Measurements from ENCODE around the gene CD83. TPM values are rescaled to one million over a fixed set of nuclear protein-coding genes. Genes with fewer than 3 reads are reported as not detected.

CD83 gene
- total and polyA plus RNA-seq, 12 donors = 4.0 to 245 (median 8.5) TPM

DNA sequence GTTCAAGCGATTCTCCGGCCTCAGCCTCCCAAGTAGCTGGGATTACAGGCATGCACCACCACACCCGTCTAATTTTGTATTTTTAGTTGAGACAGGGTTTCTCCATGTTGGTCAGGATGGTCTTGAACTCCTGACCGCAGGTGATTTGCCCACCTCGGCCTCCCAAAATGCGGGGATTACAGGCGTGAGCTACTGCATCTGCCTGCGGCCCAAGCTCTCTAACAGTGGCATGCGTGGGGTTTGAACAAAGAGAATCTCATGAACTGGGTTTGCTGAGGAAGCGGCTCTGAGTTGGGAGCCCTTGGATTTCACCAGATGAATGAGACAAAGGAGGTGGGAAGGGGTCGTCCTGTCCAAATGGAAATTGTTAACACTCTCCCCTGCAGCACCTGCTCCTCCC, 33.2 kb upstream of the CD83 start:
- H3K9me3 ChIP-seq (replicated peaks in 1 of 3) = no peaks in the 10 kb centered on the region
- no peaks in the 10 kb centered on the region for H3K36me3 ChIP-seq (replicated peaks in 1 of 2)
- H3K27me3 ChIP-seq = no peaks in the 10 kb centered on the region
- no peaks in the 10 kb centered on the region for H3K4me1 ChIP-seq (replicated peaks in 1 of 2)
- H3K27ac ChIP-seq = no peak overlapping the region
- WGBS, 4 donors = 91 to 94% (median 92%) methylated on average over 8 to 11 of the region's 11 CpGs
- no peak overlapping the region for H3K4me3 ChIP-seq
- no peak for DNase-seq
- intact Hi-C loops (cut with DNase I) = no loop called here
- TF ChIP-seq POLR2A (IDR thresholded peaks at IDR 0.05) = no peak
- TF ChIP-seq, protein P1, sequence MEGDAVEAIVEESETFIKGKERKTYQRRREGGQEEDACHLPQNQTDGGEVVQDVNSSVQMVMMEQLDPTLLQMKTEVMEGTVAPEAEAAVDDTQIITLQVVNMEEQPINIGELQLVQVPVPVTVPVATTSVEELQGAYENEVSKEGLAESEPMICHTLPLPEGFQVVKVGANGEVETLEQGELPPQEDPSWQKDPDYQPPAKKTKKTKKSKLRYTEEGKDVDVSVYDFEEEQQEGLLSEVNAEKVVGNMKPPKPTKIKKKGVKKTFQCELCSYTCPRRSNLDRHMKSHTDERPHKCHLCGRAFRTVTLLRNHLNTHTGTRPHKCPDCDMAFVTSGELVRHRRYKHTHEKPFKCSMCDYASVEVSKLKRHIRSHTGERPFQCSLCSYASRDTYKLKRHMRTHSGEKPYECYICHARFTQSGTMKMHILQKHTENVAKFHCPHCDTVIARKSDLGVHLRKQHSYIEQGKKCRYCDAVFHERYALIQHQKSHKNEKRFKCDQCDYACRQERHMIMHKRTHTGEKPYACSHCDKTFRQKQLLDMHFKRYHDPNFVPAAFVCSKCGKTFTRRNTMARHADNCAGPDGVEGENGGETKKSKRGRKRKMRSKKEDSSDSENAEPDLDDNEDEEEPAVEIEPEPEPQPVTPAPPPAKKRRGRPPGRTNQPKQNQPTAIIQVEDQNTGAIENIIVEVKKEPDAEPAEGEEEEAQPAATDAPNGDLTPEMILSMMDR (IDR thresholded peaks at IDR 0.05) = no peak

DNA sequence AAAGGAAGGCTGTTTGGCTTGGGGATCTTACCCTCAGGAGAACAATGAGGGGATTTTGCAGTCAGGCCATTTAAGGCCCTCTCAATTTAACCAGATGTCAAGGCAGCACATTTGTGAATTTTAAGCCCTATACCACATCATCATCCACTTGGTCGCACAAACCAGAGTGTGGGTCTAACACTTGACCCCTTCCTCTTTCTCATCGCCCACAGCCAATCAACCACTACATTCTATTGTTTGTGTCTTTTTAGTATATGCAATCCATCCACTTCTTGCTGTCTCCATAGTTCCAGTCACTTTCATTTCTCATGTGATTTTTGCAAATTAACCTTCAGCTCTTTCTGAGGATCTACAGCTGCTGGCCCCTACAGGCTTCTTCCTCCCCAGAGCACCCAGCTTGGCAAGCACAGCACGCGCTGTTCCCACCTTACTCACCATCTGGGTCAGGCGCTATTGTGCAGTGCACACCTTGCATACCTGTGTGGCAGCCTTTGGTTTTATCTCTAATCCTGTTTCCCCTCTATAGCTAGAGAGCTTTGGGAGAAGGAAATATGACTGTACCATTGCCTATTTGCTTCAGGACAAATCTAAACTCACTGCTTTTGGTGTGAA, 32.3 kb upstream of the CD83 start:
- WGBS, 4 donors = 90 to 95% (median 92%) methylated on average over 5 of the region's 5 CpGs
- no peak overlapping the region for H3K4me3 ChIP-seq
- no peaks in the 10 kb centered on the region for H3K27me3 ChIP-seq
- no peaks in the 10 kb centered on the region for H3K36me3 ChIP-seq (replicated peaks in 1 of 2)
- no peak for DNase-seq
- no peak overlapping the region for H3K27ac ChIP-seq
- H3K4me1 ChIP-seq (replicated peaks in 1 of 2) = no peaks in the 10 kb centered on the region
- TF ChIP-seq POLR2A (IDR thresholded peaks at IDR 0.05) = no peak
- TF ChIP-seq, protein P1 (IDR thresholded peaks at IDR 0.05) = no peak
- no peaks in the 10 kb centered on the region for H3K9me3 ChIP-seq (replicated peaks in 1 of 3)
- intact Hi-C loops (cut with DNase I) = no loop called here

GRCh38 chr6:14086701-14087100, 30.9 kb upstream of the CD83 start:
- Histone ChIP-seq H3K4me3 (no peak overlapping the region), H3K27ac (no peak overlapping the region), H3K27me3 (no peaks in the 10 kb centered on the region), H3K4me1 (replicated peaks in 1 of 2) (no peaks in the 10 kb centered on the region), H3K9me3 (replicated peaks in 1 of 3) (no peaks in the 10 kb centered on the region), H3K36me3 (replicated peaks in 1 of 2) (no peaks in the 10 kb centered on the region)
- intact Hi-C loops (cut with DNase I) = no loop called here
- no peak for DNase-seq
- 43 to 63% (median 55%) methylated on average over 1 of the region's 1 CpG for WGBS, 4 donors
- TF ChIP-seq, protein P1 (IDR thresholded peaks at IDR 0.05) = no peak
- TF ChIP-seq POLR2A (IDR thresholded peaks at IDR 0.05) = no peak

DNA sequence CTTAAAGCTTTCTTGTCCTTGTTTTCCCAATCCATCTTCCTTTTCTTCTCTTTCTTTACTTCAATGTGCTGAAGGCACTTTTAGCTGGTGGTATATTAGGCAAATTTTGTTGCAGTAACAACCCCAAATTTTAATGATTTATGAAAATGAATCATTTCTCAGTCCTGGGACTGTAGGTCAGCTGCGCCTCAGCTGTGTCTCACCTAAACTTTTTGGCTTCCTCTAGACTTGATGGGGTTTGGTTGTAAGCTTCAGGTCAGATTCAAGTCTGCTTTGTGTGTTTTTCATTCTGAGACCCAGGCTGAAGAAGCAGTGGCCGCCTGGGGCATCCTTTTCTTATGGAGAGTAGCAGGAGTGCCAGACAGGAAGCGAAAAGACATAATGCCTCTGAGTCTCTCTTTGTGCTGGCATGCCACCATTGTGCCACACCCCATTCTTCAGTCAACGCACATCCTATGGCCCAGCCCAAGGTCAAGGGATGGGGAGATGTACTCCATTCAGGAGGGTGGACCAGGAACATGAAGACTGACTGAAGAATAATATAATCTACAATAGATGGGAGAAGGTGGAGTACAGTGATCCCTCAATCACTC, 28.9 kb upstream of the CD83 start:
- H3K4me3 ChIP-seq = no peak overlapping the region
- H3K36me3 ChIP-seq (replicated peaks in 1 of 2) = no peaks in the 10 kb centered on the region
- no peak for TF ChIP-seq POLR2A (IDR thresholded peaks at IDR 0.05)
- TF ChIP-seq, protein P1 (IDR thresholded peaks at IDR 0.05) = no peak
- no peak for DNase-seq
- WGBS, 4 donors = 48 to 73% (median 52%) methylated on average over 4 of the region's 4 CpGs
- intact Hi-C loops (cut with DNase I) = no loop called here
- H3K27me3 ChIP-seq = no peaks in the 10 kb centered on the region
- no peaks in the 10 kb centered on the region for H3K9me3 ChIP-seq (replicated peaks in 1 of 3)
- no peaks in the 10 kb centered on the region for H3K4me1 ChIP-seq (replicated peaks in 1 of 2)
- no peak overlapping the region for H3K27ac ChIP-seq
